ENCODE data around the gene UBAP1.

DNA sequence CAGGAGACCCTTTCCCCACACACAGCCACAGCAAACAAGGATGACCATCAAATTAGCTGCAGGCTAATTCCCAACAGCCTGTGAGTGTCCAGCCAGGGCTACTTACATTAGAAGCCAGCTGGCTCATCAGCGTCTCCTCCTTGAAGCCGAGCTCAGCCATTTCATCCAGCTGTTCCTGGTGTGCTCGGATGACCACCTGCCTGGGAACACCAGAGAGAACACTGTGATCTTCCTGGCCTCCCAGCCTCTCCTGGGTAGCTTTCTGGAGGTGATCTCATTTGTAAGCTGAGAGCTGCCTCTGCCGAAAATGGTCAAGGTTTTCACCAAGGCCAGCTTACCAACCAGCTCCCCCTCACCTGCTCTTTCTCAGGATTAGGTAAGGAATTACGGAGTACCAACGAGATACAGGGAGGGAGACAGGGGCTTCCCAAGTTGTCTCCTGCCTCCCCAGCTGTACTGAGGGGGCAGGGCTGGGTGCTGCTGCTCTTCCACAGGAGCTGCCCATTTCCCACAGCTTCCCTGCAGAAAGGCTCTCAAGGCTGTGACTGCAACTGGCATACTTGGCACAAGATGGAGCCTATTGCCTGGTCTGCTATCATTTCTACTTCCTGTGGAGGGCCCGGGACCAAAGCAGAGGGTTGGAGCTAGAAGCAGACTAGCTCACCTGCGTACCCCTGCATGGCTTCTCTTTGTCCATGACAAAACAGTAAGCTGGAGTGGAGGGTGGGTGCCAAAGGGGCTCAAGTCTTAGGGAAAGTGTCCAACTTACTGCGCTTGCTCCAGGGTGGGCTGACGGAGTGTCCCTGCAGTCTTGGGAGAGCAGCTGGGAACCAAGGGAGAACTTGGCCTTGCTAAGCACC, 76.4 kb downstream of the UBAP1 start:
- TF ChIP-seq, protein P1, sequence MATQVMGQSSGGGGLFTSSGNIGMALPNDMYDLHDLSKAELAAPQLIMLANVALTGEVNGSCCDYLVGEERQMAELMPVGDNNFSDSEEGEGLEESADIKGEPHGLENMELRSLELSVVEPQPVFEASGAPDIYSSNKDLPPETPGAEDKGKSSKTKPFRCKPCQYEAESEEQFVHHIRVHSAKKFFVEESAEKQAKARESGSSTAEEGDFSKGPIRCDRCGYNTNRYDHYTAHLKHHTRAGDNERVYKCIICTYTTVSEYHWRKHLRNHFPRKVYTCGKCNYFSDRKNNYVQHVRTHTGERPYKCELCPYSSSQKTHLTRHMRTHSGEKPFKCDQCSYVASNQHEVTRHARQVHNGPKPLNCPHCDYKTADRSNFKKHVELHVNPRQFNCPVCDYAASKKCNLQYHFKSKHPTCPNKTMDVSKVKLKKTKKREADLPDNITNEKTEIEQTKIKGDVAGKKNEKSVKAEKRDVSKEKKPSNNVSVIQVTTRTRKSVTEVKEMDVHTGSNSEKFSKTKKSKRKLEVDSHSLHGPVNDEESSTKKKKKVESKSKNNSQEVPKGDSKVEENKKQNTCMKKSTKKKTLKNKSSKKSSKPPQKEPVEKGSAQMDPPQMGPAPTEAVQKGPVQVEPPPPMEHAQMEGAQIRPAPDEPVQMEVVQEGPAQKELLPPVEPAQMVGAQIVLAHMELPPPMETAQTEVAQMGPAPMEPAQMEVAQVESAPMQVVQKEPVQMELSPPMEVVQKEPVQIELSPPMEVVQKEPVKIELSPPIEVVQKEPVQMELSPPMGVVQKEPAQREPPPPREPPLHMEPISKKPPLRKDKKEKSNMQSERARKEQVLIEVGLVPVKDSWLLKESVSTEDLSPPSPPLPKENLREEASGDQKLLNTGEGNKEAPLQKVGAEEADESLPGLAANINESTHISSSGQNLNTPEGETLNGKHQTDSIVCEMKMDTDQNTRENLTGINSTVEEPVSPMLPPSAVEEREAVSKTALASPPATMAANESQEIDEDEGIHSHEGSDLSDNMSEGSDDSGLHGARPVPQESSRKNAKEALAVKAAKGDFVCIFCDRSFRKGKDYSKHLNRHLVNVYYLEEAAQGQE (IDR thresholded peaks at IDR 0.05; ENCODE audit: insufficient read depth in 1 of 2, low read depth in 2 of 2, low read length in 2 of 2) = no peak
- TF ChIP-seq TAF1 (IDR thresholded peaks at IDR 0.05; ENCODE audit: borderline replicate concordance, insufficient read depth, low read length) (no peak), SIN3A (IDR thresholded peaks at IDR 0.05; ENCODE audit: borderline replicate concordance, insufficient read depth, low read length) (no peak), POLR2AphosphoS5 (IDR thresholded peaks at IDR 0.05; ENCODE audit: low read depth, low read length) (no peak)
